ENCODE results near the gene PTPN4. TPM values are rescaled to one million over a fixed set of nuclear protein-coding genes. Genes with fewer than 3 reads are reported as not detected.

PTPN4 gene
- total and polyA plus RNA-seq, 2 of the 13 experiments (the other 11 are each of a cell fraction or from before 2014, with no cell fraction given): 20.3 to 34.6 TPM

GRCh38 chr2:119981896-119982295 lies 222.2 kb downstream of the PTPN4 start:
- Histone ChIP-seq H3K4me2 (ENCODE audit: low read depth, low read length) (peak overlapping the region; percentile 57), H4K20me1 (ENCODE audit: insufficient read depth, low read length) (no peaks in the 10 kb centered on the region), H2AFZ (ENCODE audit: low read length) (no peak overlapping the region), H3K27me3 (ENCODE audit: control insufficient read depth in 1 of 2, insufficient read depth in 2 of 2, low read length in 2 of 2) (no peaks in the 10 kb centered on the region), H3K9ac (ENCODE audit: insufficient read depth, low read depth, low read length) (no peak overlapping the region), H3K4me1 (ENCODE audit: insufficient read depth, low read length) (peaks cover 22% of the 10 kb centered on the region), H3K36me3 (replicated peaks in 1 of 2; ENCODE audit: control insufficient read depth in 1 of 2, insufficient read depth in 2 of 2, low read length in 2 of 2) (no peaks in the 10 kb centered on the region), H3K27ac (ENCODE audit: extremely low read length, insufficient read depth, low read length) (peak overlapping the region; percentile 44), H3K4me3 (replicated peaks in 1 of 3; ENCODE audit: insufficient read depth in 1 of 3, low read depth in 2 of 3, low read length in 3 of 3) (peak overlapping the region in 1 of 3 experiments; percentile 13; a peak in 2 of 6 replicates), H3K79me2 (ENCODE audit: insufficient read depth, low read length) (no peaks in the 10 kb centered on the region), H3K9me3 (ENCODE audit: low read length) (no peaks in the 10 kb centered on the region)
- BruUV-seq (replicated peaks): no TSS peak
- FAIRE-seq (peak; percentile 28), DNase-seq (ENCODE audit: low spot score) (peak; percentile 18), ATAC-seq (peak; percentile 44; the same call in 2 of the 3 replicates)
- intact Hi-C loops (cut with micrococcal nuclease; ENCODE audit: unreplicated experiment) (no loop called here), in situ Hi-C loops (cut with HindIII; ENCODE audit: extremely low pct_ligation_motif_present, low pct_unique_long_range_greater_than_20kb) (no loop called here)
- CTCF ChIA-PET (ENCODE audit: low intra/inter-chr PET ratio, low total read pairs): no interaction called here
- POLR2A ChIA-PET: interaction anchor here (0.7 to 1.0 kb wide), 2 partner anchors 31 to 40 kb away, joined by 3 to 4 read pairs; partner anchors contain the start of gene EPB41L5
- TF ChIP-seq CAMTA2 (CRISPR knock-in tag; IDR thresholded peaks at IDR 0.05; ENCODE audit: borderline replicate concordance) (no peak), PPARG (CRISPR knock-in tag; conservative IDR thresholded peaks at IDR 0.05) (peak; percentile 98), RXRB (CRISPR knock-in tag; IDR thresholded peaks at IDR 0.05; ENCODE audit: borderline replicate concordance) (peak; percentile 84; the same call in 1 of the 2 replicates), CEBPZ (IDR thresholded peaks at IDR 0.05; ENCODE audit: low read length) (no peak), GABPA (IDR thresholded peaks at IDR 0.05; ENCODE audit: low read depth, low read length) (no peak), GABPA (CRISPR knock-in tag; IDR thresholded peaks at IDR 0.05; ENCODE audit: low read depth) (peak; percentile 69), ZNF672 (CRISPR knock-in tag; IDR thresholded peaks at IDR 0.05) (no peak), BRD4 (CRISPR knock-in tag; IDR thresholded peaks at IDR 0.05) (no peak), NR2F6 (IDR thresholded peaks at IDR 0.05) (0 out of 2 replicates have a peak, but pooled peaks have one; percentile 10), NR2F6 (CRISPR knock-in tag; IDR thresholded peaks at IDR 0.05) (no peak), PAXIP1 (CRISPR knock-in tag; conservative IDR thresholded peaks at IDR 0.05) (peak; percentile 76), TBX2 (CRISPR knock-in tag; IDR thresholded peaks at IDR 0.05; ENCODE audit: borderline replicate concordance) (no peak), ZBTB42 (CRISPR knock-in tag; IDR thresholded peaks at IDR 0.05) (no peak), MAF1 (CRISPR knock-in tag; IDR thresholded peaks at IDR 0.05; ENCODE audit: borderline replicate concordance) (no peak), RARA (CRISPR knock-in tag; IDR thresholded peaks at IDR 0.05) (peak; percentile 47), ZFP36L2 (CRISPR knock-in tag; IDR thresholded peaks at IDR 0.05) (no peak), YEATS2 (CRISPR knock-in tag; IDR thresholded peaks at IDR 0.05; ENCODE audit: borderline replicate concordance) (no peak), CHCHD3 (CRISPR knock-in tag; IDR thresholded peaks at IDR 0.05) (no peak), ZNF264 (CRISPR knock-in tag; IDR thresholded peaks at IDR 0.05) (no peak), ZIK1 (CRISPR knock-in tag; IDR thresholded peaks at IDR 0.05; ENCODE audit: borderline replicate concordance, low read depth) (no peak), KAT8 (CRISPR knock-in tag; IDR thresholded peaks at IDR 0.05) (0 out of 2 replicates have a peak, but pooled peaks have one; percentile 28), KAT2B (IDR thresholded peaks at IDR 0.05; ENCODE audit: borderline replicate concordance, low read depth, low read length) (no peak)

Measured in HepG2 (cell line).